Astrocyte of the cerebellum (primary cell): Measurements from ENCODE around the gene TPMT.

ENCODE experiments used
- DNase-seq: peaks from one replicate; pipeline ENCODE4 v3.0.0-alpha.2; 2011; ENCODE audit warnings: low read depth
- H3K4me3 ChIP-seq: 2 replicates; pipeline ENCODE4 v1.5.1; 2011; ENCODE audit warnings: mild to moderate bottlenecking, low read depth, low read length, moderate library complexity
- in situ Hi-C: cut with HindIII; loops from 2 replicates; pipeline ENCODE4 v1.10.0; 2017; ENCODE audit warnings: low sequenced_read_pairs
- TF ChIP-seq, protein P1 (sequence below): IDR thresholded peaks from 2 replicates; pipeline ENCODE4 v1.5.1; 2012; ENCODE audit warnings: low read length, low read depth, moderate library complexity, mild to moderate bottlenecking; ENCODE audit errors: missing control alignments

The TPMT gene

DNA sequence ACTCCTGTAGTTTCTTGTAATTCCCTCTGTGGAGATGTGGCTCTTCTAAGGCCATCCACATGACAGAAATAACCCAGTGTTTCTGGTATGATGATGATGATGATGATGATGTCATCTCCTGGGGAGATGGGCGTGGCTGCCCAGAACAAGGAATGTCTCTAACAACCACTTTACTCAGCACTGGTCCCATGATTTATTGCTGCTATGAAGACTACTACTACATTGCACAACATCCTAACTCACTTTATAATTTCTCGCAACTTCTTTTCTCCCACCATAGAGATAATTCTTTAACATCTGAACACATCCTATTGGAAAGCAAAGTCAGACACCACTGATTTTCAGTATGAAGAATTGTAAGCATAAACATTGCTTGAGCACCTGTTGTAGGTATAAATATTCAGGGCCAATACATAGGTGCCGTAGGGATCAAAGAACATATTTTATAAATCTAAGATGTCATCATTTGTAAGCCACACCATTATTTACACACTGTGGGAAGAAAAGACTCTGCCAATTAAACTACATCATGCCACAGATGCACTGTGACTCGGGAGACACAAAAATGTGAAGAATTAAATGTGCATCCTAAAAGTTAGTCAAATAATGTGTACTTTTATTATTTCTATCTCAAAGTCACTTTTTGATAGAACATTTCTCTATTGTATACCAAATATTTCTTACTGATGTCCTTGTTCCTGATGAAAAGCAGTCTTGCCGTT lies 6.4 kb downstream of the TPMT start:
- in situ Hi-C loops: loop anchor here (25.0 kb wide), 1 partner anchor 336 kb away; no protein-coding TSS in a partner anchor
- TF ChIP-seq, protein P1, sequence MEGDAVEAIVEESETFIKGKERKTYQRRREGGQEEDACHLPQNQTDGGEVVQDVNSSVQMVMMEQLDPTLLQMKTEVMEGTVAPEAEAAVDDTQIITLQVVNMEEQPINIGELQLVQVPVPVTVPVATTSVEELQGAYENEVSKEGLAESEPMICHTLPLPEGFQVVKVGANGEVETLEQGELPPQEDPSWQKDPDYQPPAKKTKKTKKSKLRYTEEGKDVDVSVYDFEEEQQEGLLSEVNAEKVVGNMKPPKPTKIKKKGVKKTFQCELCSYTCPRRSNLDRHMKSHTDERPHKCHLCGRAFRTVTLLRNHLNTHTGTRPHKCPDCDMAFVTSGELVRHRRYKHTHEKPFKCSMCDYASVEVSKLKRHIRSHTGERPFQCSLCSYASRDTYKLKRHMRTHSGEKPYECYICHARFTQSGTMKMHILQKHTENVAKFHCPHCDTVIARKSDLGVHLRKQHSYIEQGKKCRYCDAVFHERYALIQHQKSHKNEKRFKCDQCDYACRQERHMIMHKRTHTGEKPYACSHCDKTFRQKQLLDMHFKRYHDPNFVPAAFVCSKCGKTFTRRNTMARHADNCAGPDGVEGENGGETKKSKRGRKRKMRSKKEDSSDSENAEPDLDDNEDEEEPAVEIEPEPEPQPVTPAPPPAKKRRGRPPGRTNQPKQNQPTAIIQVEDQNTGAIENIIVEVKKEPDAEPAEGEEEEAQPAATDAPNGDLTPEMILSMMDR: no peak
- DNase-seq: no peak
- H3K4me3 ChIP-seq: no peak overlapping the region

DNA sequence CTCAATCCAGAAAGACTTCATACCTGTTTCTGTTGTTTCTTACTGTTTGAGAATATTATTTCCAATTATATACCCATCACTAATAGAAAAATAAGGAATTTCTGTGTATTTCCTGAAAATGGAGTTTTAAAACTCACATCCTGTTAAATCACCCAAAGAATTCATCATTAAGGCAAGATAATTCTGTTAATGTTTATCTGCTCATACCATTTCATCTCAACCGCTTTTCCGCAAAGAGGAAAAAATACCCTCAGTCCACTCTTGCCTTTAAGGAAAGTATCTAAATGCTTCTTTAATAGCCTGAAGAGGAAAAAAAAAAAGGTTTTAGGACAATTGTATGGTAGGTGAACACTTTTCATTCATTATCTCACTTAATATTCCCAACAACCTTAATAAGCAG lies 7.3 kb downstream of the TPMT start:
- DNase-seq: no peak
- in situ Hi-C loops: loop anchor here (25.0 kb wide), 1 partner anchor 335 kb away; no protein-coding TSS in a partner anchor
- H3K4me3 ChIP-seq: no peak overlapping the region
- TF ChIP-seq, protein P1: no peak

- TF ChIP-seq, protein P1: no peak
- H3K4me3 ChIP-seq: no peak overlapping the region
- in situ Hi-C loops: loop anchor here (25.0 kb wide), 1 partner anchor 335 kb away; no protein-coding TSS in a partner anchor
- DNase-seq: no peak
Observed at GRCh38 chr6:18147160-18147559, 7.7 kb downstream of the TPMT start.

DNA sequence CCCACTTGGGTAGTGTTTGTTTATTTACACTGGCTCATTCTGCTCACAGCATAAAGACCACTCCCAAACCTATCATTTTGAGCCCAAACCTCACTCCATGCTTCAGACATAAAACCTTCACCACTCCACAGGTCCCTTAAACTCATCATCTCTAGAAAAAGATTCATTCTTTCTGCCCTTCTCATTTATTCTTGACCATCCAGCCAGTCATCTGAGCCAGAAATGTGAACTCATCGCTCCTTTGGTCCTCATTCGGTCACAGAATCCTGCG lies 12.4 kb downstream of the TPMT start:
- no peak for DNase-seq
- H3K4me3 ChIP-seq: no peak overlapping the region
- in situ Hi-C loops: loop anchor here (25.0 kb wide), 1 partner anchor 330 kb away; no protein-coding TSS in a partner anchor
- TF ChIP-seq, protein P1: no peak

DNA sequence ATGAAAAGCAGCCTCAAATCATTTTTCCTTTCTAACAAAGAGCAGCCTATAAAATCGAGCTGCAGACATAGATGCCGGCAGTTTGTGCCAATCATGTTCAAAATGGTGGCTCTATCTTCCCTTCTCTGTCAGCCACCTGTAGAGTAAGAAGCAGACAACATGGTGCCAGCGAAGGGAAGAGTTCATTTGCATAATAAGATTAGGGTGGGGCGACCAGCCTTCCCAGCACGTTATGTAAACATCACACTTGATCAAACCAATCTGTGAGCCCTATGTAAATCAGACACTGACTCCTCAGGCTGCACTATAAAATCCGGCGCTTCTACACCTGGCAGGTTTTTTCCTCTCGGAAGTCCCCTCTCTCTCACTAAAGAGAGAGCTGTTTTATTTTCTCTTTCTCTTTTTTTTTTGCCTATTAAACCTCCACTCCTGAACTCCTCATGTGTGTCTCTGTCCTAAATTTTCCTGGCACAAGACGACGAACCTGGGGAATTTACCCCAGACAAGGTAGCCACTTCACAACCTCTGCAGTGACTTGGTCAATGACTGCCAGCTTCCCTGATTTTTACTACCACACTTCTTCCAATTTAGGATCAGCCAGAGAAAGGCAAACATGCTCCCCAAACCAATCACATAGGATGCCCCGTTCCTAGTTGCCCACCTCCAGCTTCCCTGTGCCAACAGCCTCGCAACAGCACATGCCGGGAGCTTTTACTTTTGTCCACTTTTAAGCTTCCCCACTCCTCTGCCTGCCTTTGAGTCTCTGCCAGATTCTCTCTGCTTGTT lies 12.9 kb downstream of the TPMT start:
- no peak for DNase-seq
- TF ChIP-seq, protein P1: no peak
- H3K4me3 ChIP-seq: no peak overlapping the region
- in situ Hi-C loops: loop anchor here (25.0 kb wide), 1 partner anchor 330 kb away; no protein-coding TSS in a partner anchor

- no peak for DNase-seq
- TF ChIP-seq, protein P1: no peak
- H3K4me3 ChIP-seq: no peak overlapping the region
- in situ Hi-C loops: loop anchor here (25.0 kb wide), 1 partner anchor 328 kb away; no protein-coding TSS in a partner anchor
Observed at GRCh38 chr6:18139935-18140621, 14.8 kb downstream of the TPMT start.
